GM21825 (cell line): ENCODE measurements around the gene CACNA1A.
A peak's percentile ranks its signal among the peaks of the same experiment; 100 is the strongest.
"Not testable (repeated sequence)": the region's sequence is repeated elsewhere in the genome, so short reads cannot be mapped to it uniquely, and the experiment has no call there.

Source experiments
- ATAC-seq: cut with Tn5 transposase; IDR thresholded peaks from one replicate; pipeline ENCODE4 v1.9.1; 2021; ENCODE audit warnings: mild to moderate bottlenecking, moderate library complexity; ENCODE audit not compliant: unreplicated experiment

The CACNA1A gene

DNA sequence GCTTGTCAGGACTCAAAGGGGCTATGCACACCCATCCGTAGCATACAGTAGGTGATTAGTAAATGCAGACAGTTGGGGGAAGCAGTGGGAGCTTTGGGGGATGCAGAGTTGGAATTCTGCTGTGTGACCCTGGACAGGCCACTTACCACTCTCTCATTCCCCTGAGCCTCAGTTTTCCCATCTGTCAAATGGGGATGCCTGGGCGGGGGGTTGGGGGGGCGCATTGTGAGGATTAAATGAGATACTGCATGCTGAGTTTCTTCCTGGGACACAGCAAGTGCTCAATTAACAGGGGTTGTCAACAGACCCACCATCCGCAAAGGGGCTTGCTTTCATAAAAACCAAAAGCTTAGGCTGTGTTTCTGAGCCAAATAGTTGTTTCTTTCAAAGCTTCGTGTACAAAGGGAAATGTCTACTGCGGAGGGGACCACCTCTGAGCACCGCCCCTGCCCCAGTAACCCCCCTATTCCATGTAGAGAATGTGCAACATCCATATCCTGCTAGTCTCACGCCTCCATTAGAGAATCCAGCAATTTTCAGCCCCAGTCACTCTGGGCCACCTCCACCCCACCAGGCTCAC lies 223.7 kb downstream of the CACNA1A start:
- ATAC-seq = no peak

DNA sequence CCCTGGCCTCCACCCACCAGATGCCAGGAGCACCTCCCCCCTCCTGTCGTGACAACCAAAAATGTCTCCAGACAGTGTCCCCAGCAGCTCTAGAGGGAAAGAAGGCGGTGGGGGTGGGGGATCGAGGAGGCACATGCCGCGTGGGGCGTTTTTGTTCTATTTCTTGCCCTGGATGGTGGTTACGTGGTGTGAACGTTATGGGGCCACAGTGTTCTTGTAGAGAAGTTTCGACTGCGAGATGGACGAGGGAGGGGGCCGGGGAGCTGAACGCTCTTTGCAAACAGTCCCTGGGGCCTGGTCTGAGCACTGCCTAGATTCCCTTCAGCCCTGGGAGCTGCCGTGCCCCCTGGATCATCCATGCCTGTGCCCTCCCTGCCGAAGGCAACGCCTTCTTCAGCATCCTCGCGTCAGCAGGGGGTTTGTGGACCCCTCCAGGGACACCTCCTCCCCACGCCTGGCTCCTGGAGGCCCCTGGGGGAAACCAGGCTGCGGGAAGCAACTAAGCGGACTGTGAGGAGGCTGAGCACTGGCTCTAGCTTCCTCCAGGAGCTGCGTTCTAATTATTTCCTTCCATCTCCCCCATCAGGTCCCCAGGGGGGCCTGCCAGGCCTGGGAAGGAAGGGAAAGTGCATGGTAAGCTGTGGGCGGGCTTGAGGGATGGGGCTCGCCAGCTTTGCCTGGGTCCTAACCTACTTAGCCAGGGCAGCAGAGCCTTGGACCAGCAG lies 224.6 kb downstream of the CACNA1A start:
- ATAC-seq = no peak

DNA sequence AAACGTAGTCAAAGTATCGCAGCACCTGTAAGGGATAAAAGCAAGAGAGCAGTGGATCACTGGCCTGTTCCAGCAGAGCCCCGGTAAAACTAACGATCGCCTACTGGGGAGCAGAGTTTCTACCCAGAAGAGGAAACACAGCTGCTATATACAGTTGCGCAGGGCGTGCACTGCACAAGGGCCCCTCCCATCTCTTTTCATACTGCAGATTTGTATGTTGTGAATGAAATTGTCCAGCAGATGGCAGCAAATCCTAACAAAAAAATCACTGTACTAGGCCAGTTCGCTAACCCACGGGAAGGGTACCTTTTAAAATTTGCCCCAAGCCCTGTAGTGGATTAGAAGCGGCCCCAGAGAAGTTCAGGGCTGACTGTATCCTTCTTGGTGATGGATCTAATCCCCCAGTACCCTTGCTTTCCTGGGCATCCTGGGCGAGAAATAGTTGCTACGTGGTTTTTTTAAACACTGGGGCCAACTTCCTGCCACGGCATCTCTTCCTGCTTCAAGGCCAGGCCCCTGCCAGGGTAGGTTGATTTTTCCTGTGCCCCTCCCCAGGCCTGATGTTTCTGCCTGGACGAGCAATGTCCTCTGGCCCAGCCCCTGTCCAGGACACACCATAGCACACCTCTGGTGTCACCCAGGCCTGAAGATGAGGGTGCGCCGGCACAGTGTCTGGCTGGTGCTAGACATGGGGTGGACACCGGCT lies 229.0 kb downstream of the CACNA1A start:
- no peak for ATAC-seq

- no peak for ATAC-seq
Observed at GRCh38 chr19:13275016-13275722, 231.1 kb downstream of the CACNA1A start.

DNA sequence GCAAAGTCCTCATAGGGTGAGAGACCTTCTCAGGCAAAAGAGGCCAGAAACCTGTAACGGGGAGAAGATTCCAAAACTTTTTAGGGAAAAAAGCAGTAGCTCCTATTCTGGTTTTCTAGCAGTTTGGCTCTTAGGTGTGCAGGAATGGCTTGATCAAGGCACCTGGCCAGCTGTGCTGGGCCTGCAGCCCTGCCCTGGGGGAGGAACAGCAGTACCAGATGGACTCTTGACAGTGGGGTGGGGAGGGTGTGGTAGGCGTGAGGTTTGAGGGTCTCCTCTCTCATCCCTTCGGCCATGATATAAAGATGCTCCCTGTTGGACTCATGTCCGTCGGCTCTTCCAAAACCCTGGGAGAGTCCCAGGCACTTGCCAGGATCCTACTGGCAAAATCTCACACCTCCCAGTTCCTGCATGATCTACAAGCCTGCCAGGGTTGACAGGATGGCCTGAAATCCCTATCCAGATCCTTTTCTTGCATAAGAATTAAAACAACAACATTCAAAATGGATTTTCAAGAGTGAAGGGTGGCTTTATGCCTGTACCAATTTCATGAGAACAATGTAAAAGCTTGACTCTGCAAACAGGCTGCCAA lies 235.7 kb downstream of the CACNA1A start:
- ATAC-seq = no peak

DNA sequence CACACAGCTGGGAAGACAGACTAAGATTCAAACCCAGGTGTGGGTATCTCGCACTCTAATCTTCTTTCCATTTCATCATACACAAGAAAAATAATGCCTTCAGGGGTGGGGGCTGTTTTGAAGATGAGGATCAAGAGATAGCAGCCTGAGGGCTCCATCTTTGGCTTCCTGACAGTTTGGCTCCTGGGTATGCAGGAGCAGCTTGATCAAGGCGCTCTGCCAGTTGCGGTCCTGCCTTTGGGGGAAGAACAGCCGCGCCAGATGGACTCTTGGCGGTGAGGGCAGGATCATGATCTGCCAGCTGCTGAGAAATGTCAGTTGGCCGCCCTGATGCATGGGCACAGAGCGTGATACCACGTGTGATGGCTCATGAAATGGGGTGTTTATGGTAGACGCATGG lies 236.9 kb downstream of the CACNA1A start:
- ATAC-seq = no peak

- no peak for ATAC-seq
Observed at GRCh38 chr19:13267889-13268288, 238.4 kb downstream of the CACNA1A start.

GRCh38 chr19:13267131-13267530 lies 239.1 kb downstream of the CACNA1A start:
- no peak for ATAC-seq

- ATAC-seq = no peak
Observed at GRCh38 chr19:13262450-13262849, 243.8 kb downstream of the CACNA1A start.

DNA sequence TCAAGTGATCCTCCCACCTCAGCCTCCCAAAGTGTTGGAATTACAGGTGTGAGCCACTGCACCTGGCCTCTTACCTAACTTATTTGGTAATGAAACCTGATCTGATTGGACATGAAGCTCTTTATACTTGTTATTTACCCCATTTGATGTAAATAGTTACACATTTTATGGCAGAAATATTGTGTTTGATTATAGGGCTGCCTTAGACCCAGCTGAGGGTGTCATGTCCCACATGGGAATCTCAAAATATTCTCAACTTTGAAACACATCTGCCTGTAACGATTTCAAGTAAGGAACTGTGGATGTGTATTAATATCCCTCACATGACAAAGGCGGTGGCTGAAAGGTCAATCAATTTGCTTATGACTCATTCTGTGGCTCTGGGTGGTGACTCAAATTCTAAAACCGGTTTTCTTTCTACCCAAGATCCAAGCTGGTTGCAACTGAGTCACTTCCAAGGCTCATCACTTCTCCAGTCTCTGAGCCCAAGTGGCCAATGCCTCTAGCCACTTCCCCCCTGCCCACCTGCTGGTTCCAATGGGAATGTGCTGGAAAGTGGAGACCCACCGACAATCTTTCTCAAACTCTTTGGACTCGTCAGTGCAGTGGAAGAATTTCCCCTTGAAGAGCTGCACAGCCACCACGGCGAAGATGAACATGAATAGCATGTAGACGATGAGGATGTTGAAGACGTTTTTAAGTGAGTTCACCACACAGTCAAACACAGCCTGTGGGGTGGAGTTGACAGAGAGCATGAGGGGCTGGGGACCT lies 245.2 kb downstream of the CACNA1A start:
- ATAC-seq = peak; percentile 76

- no peak for ATAC-seq
Observed at GRCh38 chr19:13256918-13257317, 249.4 kb downstream of the CACNA1A start.

GRCh38 chr19:13256398-13256797 lies 249.9 kb downstream of the CACNA1A start:
- ATAC-seq = not testable (repeated sequence)

- ATAC-seq = no peak
Observed at GRCh38 chr19:13255719-13256059, 250.6 kb downstream of the CACNA1A start.

DNA sequence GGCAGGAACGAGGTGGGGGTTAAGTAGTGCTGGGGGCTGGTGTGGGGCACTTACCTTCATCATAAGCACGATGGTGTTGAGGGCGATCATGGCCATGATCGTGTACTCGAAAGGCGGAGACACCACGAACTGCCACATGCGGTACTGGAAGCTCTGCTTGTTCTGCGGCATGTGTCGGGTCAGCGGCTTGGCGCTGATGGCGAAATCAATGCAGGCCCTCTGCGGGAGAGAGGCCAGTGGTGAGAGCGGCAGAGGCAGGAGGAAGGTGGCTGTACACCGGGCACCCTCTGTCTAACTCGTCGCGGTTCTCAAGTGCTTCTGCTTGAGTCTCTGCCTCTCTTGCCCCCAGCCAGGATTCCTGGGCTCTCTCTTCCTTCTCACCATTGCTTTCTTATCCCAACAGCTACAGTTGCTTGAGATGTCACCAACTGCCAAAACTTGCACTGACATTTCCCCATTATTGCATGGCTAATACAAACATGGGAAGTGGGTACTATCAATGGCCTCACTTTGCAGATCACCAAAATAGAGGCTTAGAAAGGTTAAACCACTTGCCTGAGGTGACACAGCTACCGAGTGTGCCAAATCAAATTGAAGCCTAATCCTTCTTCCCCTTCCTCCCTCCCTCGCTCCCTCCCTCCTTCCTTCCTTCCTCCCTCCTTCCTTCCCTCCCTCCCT lies 251.1 kb downstream of the CACNA1A start:
- ATAC-seq = no peak

DNA sequence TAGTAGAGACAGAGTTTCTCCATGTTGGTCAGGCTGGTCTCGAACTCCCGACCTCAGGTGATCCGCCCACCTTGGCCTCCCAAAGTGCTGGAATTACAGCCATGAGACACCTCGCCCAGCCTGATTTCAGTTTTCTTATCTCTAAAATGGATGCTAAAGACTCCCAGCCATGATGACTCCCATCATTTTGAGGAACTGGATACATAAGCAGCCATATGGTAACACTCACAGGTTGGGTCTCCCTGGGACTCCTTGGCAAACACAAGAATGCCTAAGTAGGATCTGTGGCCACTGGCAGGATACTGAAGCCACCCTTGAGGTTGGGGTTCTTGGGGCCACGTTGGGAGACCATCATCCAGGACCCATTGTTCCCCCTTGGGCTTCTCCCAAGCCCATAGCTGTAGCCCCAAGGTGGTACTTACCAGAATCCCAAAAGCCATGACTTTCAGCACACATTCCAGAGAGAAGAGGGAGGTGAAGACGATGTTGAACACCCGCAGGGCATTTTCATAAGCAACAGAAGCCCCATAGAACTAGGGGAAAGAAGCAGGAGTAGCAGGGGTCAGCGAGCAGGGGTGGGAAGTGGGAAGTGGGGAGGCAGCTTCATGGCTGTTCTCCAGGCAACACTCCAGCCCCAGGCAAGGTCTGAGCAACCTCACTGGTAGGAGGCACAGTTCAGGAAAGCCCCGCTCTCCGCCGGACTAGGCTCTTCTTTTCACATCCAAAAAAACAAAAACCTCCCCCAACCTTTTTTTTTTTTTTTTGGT lies 253.5 kb downstream of the CACNA1A start:
- ATAC-seq = no peak

GRCh38 chr19:13244920-13245319 lies 261.4 kb downstream of the CACNA1A start:
- ATAC-seq = no peak

DNA sequence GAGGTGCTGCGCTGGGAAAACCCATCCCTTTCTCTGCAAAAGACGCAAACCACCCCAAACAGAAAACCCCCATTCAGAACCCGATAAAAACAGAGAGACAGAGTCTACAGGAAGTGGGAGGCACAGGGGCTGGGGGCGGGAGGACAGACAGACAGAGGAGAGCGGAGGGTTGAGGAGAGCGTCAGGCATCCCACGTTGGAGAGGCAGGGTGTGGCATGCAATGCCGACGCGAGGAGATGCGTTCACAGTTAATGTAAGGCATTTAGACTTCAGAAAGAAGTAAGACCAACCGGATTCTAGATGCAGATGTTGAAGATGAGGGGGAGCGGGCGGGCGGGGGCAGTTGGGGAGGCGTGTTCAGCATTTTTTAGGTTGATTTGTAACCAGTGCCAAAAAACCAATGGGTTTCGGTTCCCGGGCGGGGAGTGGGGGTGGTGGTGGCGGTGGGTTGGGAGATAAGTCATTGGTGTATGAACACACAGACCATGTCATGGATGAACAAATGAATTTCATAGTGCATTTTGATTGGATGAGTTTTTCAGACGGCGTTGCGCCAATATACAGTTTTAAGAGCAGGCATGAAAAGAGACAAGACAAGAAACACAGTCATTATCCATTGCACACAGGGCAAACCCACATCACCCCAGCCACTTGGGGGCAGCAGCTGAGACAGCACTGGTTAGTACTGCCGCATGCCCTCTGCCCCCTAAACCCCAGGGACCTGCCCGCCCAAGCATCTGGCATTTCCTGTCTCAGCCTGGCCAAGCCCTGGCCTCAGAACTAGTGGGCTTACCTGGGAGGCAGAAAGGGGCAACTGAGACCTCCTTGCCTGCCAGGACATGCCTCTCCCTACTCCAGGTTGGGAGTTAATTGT lies 264.8 kb downstream of the CACNA1A start:
- no peak for ATAC-seq

DNA sequence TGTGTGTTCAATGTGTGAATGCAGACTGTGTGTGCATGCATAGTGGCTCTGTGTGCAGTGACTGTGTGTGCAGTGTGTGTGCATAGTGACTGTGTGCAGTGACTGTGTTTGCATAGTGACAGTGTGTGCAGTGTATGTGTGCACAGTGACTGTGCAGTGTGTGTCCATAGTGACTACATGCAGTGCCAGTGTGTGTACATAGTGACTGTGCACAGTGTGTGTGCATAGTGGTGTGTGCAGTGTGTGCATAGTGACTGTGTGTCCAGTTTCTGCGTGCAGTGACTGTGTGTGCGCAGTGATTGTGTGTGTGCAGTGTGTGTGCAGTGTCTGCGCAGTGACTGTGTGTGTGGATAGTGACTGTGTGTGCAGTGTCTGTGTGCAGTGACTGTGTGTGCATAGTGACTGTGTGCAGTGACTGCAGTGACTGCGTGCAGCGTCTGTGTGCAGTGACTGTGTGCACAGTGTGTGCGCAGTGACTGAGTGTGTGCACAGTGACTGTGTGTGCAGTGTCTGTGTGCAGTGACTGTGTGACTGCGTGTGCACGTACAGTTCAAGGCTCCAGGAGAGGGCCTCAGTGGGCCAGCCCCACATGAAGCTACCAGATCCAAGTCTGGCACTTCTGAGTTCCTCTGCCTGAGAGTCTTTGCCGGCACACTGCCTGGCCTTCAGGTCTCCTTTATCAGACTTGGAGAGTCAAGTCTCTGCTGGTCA lies 265.8 kb downstream of the CACNA1A start:
- no peak for ATAC-seq
